MM.1S (cell line): Measurements from ENCODE around the gene GSTM5.

ENCODE experiments used
- EZH2 ChIP-seq: fragments of 300-600 bp; sonication (generic); optimal IDR thresholded peaks from 2 replicates; pipeline ENCODE3; 2017; ENCODE audit warnings: low read depth, mild to moderate bottlenecking, antibody characterized with exemption, low read length, mixed read lengths
- TF ChIP-seq, protein P1 (sequence below): fragments of 300-600 bp; sonication (generic); IDR thresholded peaks from 2 replicates; pipeline ENCODE4 v1.5.1; 2016; ENCODE audit warnings: antibody characterized with exemption, low read length, mixed read lengths

DNA sequence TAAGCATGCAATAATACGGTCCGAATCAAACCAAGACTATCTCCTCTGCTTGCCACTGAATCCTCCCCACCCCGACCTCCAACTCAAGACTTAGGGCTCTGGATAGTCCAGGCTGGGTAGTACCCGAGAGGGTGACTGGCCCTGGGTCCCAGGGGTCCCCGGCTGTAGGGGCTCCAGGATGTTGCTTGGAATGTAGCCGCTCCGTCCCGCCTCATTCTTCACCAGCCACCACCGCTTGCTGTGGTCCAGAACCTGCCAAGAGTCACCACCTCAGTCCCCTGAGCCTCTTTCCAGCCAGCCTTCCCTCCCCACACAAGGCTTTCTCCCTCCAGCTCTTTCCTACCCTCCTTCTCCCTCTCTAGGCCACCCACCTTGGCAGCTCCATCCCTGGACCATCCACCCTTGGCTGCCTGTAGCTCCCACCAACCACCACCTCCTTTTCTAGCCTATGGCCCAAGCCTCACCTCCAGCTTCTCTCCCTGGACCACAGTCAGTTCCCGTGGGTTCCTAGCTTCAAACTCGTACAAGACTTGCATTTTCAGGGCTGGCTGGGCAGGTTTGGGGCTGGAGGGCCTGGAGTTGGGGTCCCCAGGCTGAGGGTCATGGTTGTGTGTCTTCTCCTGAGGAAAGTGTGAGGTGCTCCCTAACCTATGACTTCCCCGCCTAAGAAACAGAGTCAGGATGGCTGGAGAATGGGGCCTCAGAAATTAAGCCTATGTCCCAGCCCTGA lies 39.6 kb downstream of the GSTM5 start:
- TF ChIP-seq, protein P1, sequence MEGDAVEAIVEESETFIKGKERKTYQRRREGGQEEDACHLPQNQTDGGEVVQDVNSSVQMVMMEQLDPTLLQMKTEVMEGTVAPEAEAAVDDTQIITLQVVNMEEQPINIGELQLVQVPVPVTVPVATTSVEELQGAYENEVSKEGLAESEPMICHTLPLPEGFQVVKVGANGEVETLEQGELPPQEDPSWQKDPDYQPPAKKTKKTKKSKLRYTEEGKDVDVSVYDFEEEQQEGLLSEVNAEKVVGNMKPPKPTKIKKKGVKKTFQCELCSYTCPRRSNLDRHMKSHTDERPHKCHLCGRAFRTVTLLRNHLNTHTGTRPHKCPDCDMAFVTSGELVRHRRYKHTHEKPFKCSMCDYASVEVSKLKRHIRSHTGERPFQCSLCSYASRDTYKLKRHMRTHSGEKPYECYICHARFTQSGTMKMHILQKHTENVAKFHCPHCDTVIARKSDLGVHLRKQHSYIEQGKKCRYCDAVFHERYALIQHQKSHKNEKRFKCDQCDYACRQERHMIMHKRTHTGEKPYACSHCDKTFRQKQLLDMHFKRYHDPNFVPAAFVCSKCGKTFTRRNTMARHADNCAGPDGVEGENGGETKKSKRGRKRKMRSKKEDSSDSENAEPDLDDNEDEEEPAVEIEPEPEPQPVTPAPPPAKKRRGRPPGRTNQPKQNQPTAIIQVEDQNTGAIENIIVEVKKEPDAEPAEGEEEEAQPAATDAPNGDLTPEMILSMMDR = no peak
- TF ChIP-seq EZH2 = no peak
